Measurements from ENCODE around the gene SYTL5. TPM values are rescaled to one million over a fixed set of nuclear protein-coding genes. Genes with fewer than 3 reads are reported as not detected.

SYTL5 gene
- 0.47 and 1.2 TPM in 2 replicates for total RNA-seq (2022)
- Bru-seq, nascent RNA, result percentile 33 among the genes with signal in this experiment
- percentile 43 among the genes with signal in this experiment for BruChase-seq, experiment 1, labeled RNA remaining after a 6-hour chase
- percentile 35 among the genes with signal in this experiment for BruChase-seq, experiment 2, labeled RNA remaining after a 2-hour chase
- long read RNA-seq, partial matches to known transcripts, result 1 of 2 reads
- long read RNA-seq, other reads (novel, unspliced or antisense), result 1 of 2 reads

- CTCF ChIA-PET, result no interaction called here
- Mint-ChIP-seq H3K27me3 (ENCODE audit: unreplicated experiment) (no peaks in the 10 kb centered on the region), H3K4me3 (ENCODE audit: low read depth, unreplicated experiment) (peak within 1 kb of the TSS; percentile 30), H3K27ac (ENCODE audit: unreplicated experiment) (peak within 1 kb of the TSS; percentile 66), H3K36me3 (ENCODE audit: insufficient read depth, unreplicated experiment) (no peaks in the 10 kb centered on the region), H3K4me1 (ENCODE audit: low read depth, unreplicated experiment) (peaks cover 38% of the 10 kb centered on the region), H3K9me3 (ENCODE audit: low read depth, unreplicated experiment) (peaks cover 2% of the 10 kb centered on the region)
- TF ChIP-seq CTCF (IDR thresholded peaks at IDR 0.05; ENCODE audit: unreplicated experiment), result no peak
- intact Hi-C loops (cut with micrococcal nuclease; ENCODE audit: unreplicated experiment), result loop anchor here (5.0 kb wide), 2 partner anchors 91 to 504 kb away; no protein-coding TSS in a partner anchor
- peak; percentile 10 for DNase-seq
- BruUV-seq (replicated peaks), result no TSS peak
Observed at GRCh38 chrX:38006291-38006690, at the start of gene SYTL5. TSS of gene SYTL5 (plus strand) at chrX:38006553. CDS start at chrX:38033890, 27,337 bp downstream.

DNA sequence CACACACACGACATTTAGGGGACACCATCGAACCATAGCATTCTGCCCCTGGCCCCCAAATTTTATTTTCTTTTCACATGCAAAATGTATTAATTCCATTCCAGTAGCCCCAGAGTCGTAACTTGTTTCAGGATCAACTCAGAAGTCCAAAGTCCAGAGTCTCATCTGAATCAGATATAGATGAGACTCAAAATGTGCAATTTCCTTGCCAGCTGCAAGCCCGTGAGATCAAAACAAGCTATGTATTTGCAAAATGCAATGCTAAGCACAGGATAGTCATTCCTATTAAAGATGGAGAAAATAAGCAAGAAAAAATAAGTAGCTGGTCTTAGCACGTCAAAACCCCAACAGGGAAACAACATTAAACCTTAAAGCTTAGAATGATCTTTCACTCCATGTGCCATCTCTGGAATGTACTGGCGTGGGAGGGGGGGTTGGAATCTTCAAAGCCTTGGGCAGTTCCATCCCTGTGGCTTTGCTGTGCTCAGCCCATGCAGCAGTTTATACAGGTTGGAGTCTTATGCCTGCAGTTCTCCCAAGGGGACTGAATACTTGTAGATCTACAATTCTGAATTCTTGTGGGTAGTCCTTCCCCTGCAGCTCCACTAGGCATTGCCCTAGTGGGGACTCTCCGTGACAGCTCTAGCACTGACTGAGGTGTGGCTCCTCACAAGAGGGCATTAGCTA, 47.7 kb upstream of the SYTL5 start:
- no peak overlapping the region for H3K4me3 Mint-ChIP-seq (ENCODE audit: low read depth, unreplicated experiment)
- no peak for TF ChIP-seq CTCF (IDR thresholded peaks at IDR 0.05; ENCODE audit: unreplicated experiment)
- no peaks in the 10 kb centered on the region for H3K36me3 Mint-ChIP-seq (ENCODE audit: insufficient read depth, unreplicated experiment)
- intact Hi-C loops (cut with micrococcal nuclease; ENCODE audit: unreplicated experiment), result no loop called here
- no TSS peak for BruUV-seq (replicated peaks)
- CTCF ChIA-PET, result interaction anchor here (0.9 to 1.0 kb wide), 2 partner anchors 12 to 208 kb away, joined by 3 to 4 read pairs; no protein-coding TSS in a partner anchor
- no peak overlapping the region for H3K27ac Mint-ChIP-seq (ENCODE audit: unreplicated experiment)
- H3K9me3 Mint-ChIP-seq (ENCODE audit: low read depth, unreplicated experiment), result no peaks in the 10 kb centered on the region
- no peaks in the 10 kb centered on the region for H3K27me3 Mint-ChIP-seq (ENCODE audit: unreplicated experiment)
- peaks cover 16% of the 10 kb centered on the region for H3K4me1 Mint-ChIP-seq (ENCODE audit: low read depth, unreplicated experiment)
- no peak for DNase-seq

DNA sequence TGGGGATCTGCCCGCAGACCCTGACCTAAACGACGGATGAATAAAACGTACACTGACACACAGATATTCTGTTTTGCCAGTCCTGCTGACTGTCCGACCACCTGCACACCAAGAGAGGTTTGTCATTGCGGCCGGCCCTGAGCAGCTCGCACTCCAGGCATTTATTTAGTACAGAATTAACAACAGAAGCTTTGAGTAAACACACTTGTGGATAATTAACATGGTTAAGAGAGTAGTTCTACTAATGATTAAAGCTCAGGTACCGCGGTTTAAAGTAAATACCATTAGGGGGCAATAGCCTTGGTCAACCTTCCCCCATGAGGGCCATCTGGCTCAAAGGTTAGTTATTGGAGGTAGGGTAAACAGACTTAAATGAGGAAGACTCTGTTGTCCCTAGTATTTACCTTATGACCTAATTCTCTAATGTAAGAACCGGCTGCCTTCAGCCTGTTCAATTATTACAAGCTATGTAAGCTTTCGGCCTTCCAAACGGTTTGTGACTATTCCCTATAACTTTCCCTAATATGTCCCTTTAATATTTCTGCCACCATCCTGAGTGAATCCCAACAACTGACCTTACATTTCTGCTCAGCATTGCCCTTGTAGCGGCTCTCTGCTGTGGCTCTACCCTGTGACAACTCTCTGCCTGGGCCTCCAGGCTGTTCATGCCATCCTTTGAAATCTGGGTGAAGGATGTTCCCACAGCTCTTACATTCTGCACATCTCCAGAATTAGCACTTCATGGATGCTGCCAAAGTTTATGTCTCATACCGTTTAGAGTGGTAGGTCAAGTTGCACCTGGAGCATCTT, 46.9 kb upstream of the SYTL5 start:
- DNase-seq, result no peak
- no peak for TF ChIP-seq CTCF (IDR thresholded peaks at IDR 0.05; ENCODE audit: unreplicated experiment)
- Mint-ChIP-seq H3K4me1 (ENCODE audit: low read depth, unreplicated experiment) (peaks cover 16% of the 10 kb centered on the region), H3K4me3 (ENCODE audit: low read depth, unreplicated experiment) (no peak overlapping the region), H3K36me3 (ENCODE audit: insufficient read depth, unreplicated experiment) (no peaks in the 10 kb centered on the region), H3K27ac (ENCODE audit: unreplicated experiment) (no peak overlapping the region), H3K27me3 (ENCODE audit: unreplicated experiment) (no peaks in the 10 kb centered on the region), H3K9me3 (ENCODE audit: low read depth, unreplicated experiment) (no peaks in the 10 kb centered on the region)
- CTCF ChIA-PET, result interaction anchor here (0.9 to 1.0 kb wide), 2 partner anchors 13 to 207 kb away, joined by 3 to 4 read pairs; no protein-coding TSS in a partner anchor
- intact Hi-C loops (cut with micrococcal nuclease; ENCODE audit: unreplicated experiment), result no loop called here
- BruUV-seq (replicated peaks), result no TSS peak

GRCh38 chrX:37961118-37961517, 45.2 kb upstream of the SYTL5 start:
- Mint-ChIP-seq H3K36me3 (ENCODE audit: insufficient read depth, unreplicated experiment) (no peaks in the 10 kb centered on the region), H3K4me1 (ENCODE audit: low read depth, unreplicated experiment) (peaks cover 16% of the 10 kb centered on the region), H3K9me3 (ENCODE audit: low read depth, unreplicated experiment) (no peaks in the 10 kb centered on the region), H3K4me3 (ENCODE audit: low read depth, unreplicated experiment) (no peak overlapping the region), H3K27ac (ENCODE audit: unreplicated experiment) (no peak overlapping the region), H3K27me3 (ENCODE audit: unreplicated experiment) (no peaks in the 10 kb centered on the region)
- no TSS peak for BruUV-seq (replicated peaks)
- DNase-seq, result no peak
- TF ChIP-seq CTCF (IDR thresholded peaks at IDR 0.05; ENCODE audit: unreplicated experiment), result no peak
- intact Hi-C loops (cut with micrococcal nuclease; ENCODE audit: unreplicated experiment), result no loop called here
- CTCF ChIA-PET, result interaction anchor here (0.7 kb wide), 1 partner anchor 33 kb away, joined by 3 read pairs; a partner anchor contains a TSS

All from Calu3 (cell line).